Measurements from ENCODE around the gene IPO7.

GRCh38 chr11:9380773-9381172, 3.7 kb upstream of the IPO7 start:
- TF ChIP-seq CTCF (IDR thresholded peaks at IDR 0.05; ENCODE audit: low read depth, low read length, missing input control) (no peak), EGR1 (IDR thresholded peaks at IDR 0.05; ENCODE audit: low read depth in 2 of 2) (no peak), JUND (IDR thresholded peaks at IDR 0.05) (no peak), RAD21 (IDR thresholded peaks at IDR 0.05) (no peak), ATF3 (IDR thresholded peaks at IDR 0.05) (no peak), SP1 (IDR thresholded peaks at IDR 0.05) (no peak), TAF1 (conservative IDR thresholded peaks at IDR 0.05) (no peak), REST (IDR thresholded peaks at IDR 0.05) (no peak), ZBTB33 (IDR thresholded peaks at IDR 0.05) (no peak), YY1 (IDR thresholded peaks at IDR 0.05) (no peak), MAX (IDR thresholded peaks at IDR 0.05) (no peak), RXRA (IDR thresholded peaks at IDR 0.05) (no peak), NR2F2 (IDR thresholded peaks at IDR 0.05) (no peak), GABPA (IDR thresholded peaks at IDR 0.05 in 1 of 2, conservative IDR thresholded peaks at IDR 0.05 in 1 of 2) (no peak)
